Stimulated activated CD4-positive, alpha-beta T cell treated with anti-CD3 and anti-CD28 coated beads, TNF-alpha, amount 100 ng/mL, for 48 hours (primary cell): Measurements from ENCODE around the gene DRD3.

Source experiments
- DNase-seq, 3 donors: peaks; one replicate each; pipeline ENCODE4 v3.0.0-alpha.2; 2020; ENCODE audit warnings: low read depth in 3 of 3

Gene DRD3

GRCh38 chr3:114120211-114120610 is 58.6 kb downstream of the DRD3 start:
- DNase-seq: no peak

GRCh38 chr3:114119776-114120175 is 59.1 kb downstream of the DRD3 start:
- no peak for DNase-seq

- no peak for DNase-seq
Observed at GRCh38 chr3:114115143-114115542, 63.7 kb downstream of the DRD3 start.

GRCh38 chr3:114114719-114115118 is 64.1 kb downstream of the DRD3 start:
- no peak for DNase-seq

DNA sequence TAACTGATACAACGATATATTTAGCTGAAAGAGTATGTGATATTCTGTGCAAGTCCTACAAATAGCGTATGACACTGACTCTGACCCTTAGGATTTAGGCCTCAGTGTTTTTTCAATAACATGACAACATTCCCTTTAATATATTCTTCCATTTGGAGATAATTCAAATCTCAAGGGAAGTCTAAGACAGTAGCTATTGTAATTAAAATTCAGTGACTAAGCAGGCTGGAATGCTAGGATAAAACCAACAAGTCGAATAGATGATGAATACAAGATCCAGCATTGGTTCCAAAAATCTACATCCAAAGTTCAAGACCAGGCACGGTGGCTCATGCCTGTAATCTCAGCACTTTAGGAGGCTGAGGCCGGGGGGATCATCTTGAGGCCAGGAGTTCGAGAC is 66.2 kb downstream of the DRD3 start:
- no peak for DNase-seq

DNA sequence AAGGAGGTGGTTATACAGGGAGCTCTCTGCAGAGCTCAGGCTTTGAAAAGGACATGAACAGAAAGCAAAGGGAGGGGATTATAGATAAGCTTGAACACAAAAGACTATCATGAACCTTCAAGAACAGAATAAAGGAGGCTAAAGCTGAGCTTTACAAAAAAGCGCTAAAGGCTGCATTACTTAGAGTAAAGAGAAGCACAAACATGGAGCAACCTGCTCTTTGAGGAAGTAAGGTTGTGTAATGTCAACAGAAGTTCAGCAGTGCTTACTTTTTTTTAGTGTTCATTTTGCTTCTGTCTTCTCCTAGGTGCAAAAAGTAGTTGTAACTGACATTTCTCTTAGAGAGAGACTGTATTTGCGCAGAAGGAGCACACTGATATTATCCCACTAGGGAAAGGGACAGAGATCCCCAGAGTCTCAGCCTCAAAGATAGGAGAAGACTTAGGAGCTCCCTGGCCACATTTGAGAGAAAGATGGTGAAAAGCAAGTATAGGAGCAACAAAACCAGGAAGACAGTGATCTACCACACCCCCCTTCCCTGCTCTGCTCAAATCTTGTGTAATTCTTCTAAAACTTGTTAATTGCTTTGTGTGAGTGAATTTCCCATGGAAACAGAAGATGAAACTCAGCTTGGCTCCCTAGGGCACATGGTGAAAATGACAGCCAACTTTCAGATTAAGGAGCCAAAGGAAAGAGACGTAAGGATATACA is 67.6 kb downstream of the DRD3 start:
- DNase-seq: no peak

- no peak for DNase-seq
Observed at GRCh38 chr3:114110439-114110838, 68.4 kb downstream of the DRD3 start.

DNA sequence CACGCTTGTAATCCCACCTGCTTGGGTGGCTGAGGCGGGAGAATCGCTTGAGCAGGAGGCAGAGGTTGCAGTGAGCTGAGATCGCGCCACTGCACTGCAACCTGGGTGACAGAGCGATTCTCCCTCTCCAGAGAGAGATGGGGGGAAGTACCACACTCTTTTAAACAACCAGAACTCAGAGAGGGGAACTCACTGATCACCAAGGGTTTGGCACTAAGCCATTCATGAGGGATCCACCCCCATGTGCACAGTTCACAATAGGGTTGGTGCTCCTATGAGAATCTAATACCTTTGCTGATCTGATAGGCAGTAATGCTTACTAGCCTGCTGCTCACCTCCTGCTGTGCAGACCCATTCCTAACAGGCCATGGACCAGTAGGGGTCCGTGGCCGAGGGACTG is 70.7 kb downstream of the DRD3 start:
- no peak for DNase-seq

DNA sequence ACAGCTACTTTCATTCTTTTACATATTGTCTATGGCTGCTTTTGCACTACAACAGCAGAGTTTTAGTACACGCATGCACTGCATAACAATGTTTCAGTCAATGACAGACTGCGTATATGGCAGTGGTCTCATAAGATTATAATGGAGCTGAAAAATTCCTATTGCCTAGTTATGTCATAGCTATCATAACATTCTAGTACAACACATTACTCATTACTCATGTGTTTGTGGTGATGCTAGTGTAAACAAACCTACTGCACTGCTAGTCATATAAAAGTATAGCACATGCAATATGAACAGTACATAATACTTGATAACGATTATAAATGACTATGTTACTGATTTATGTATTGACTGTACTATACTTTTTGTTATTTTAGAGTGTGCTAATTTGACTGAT is 74.4 kb downstream of the DRD3 start:
- DNase-seq: no peak

DNA sequence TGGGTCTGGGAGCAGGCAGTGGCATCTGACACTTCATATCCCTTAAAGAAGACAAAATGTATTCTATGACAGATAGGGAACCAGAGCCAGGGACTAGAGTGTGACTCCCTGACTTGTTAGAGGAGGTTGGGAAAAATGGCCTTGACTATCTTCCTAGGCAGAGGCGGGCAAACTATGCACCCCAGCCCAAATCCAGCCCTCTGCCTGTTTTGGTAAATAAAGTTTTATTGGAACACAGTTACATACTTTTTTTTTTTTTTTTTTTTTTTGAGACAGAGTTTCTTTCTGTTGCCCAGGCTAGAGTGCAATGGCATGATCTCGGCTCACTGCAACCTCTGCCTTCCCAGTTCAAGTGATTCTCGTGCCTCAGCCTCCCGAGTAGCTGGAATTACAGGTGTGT is 75.0 kb downstream of the DRD3 start:
- no peak for DNase-seq

DNA sequence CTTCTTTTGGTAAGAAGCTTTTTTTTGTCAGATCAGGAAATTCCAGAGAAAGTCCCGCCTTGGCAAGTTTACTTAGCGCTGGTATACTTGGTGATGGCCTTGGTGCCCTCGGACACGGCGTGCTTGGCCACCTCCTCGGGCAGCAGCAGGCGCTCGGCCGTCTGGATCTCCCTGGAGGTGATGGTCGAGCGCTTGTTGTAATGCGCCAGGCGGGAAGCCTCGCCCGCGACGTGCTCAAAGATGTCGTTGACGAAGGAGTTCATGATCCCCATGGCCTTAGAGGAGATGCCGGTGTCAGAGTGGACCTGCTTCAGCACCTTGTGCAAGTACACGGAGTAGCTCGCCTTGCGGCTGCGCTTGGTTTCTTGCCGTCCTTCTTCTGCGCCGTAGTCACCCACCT is 75.7 kb downstream of the DRD3 start:
- DNase-seq: no peak

GRCh38 chr3:114101101-114101500 is 77.8 kb downstream of the DRD3 start:
- no peak for DNase-seq

- no peak for DNase-seq
Observed at GRCh38 chr3:114095796-114096195, 83.1 kb downstream of the DRD3 start.

DNA sequence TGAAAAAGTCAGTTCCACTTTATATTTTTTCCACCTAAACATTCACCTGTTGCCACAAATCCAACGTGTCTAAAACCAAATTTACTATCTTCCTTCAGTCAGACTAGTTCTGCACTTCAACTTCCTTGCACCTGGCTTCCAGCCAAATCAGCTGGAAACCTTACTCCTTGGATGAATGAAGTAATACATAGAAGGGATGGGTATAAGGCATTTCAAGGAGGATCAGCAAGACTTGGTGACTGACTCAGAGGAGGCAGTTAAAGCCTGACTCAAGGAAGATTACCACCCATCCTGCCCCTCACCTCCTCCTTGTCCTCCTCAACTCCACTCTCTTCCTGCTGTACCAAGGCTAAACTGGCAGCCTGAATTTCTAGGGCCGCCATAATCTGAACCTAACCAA is 85.3 kb downstream of the DRD3 start:
- DNase-seq: no peak

GRCh38 chr3:114093016-114093380 is 85.9 kb downstream of the DRD3 start:
- no peak for DNase-seq

GRCh38 chr3:114092151-114093015 is 86.5 kb downstream of the DRD3 start:
- no peak for DNase-seq

GRCh38 chr3:114089675-114090074 is 89.2 kb downstream of the DRD3 start:
- no peak for DNase-seq

DNA sequence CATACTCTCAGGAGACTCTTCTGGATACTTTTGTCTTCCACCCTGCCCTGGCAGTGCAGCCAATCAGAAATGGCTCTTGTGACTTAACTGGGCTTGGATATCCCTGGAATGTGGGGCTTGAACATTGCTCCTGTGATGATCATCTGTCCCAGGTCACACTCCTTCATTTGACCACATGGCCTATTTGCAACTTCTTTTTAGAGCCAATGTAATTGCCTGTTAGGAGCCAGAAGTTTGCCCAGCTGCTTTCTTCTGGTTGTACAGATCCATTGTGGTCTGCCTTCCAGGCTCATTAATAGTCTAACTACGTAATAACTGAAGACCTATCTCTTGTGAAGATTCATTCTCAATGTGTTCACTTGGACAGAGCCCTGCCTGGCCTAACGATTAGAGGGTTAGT is 92.5 kb downstream of the DRD3 start:
- DNase-seq: no peak

DNA sequence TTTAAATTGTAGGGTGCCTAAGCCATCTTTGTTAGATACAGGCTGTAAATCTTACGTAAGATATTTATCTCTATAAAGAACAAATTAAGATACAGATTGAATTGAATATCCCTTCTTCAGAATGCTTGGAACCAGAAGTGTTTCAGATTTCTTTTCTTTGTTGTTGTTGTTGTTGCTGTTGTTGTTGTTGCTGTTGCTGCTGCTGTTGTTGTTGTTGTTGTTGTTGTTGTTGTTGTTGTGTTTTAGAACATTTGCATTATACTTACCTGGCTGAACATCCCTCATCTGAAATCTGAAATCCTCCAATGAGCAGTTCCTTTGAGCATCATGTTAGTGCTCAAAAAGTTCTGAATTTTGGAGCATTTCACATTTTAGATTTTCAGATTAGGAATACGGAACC is 95.7 kb downstream of the DRD3 start:
- no peak for DNase-seq

DNA sequence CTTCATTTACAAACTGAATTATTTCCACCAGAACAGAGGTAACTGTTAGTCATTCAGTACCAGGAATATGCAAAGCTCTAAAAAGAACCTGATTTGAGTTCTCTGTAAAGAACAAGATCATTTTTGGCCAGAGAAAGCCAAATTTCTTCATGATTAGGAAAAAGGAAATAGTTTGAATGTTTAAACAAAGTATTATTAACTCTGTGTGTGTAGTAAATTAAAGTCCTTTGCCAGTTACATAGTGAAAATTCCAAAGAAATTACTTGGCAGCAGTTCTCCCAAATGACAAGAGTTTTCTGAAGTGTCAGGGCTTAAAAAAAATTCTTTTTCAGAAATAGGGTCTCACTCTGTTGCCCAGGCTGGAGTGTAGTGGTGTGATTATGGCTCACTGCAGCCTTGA is 97.8 kb downstream of the DRD3 start:
- DNase-seq: no peak

DNA sequence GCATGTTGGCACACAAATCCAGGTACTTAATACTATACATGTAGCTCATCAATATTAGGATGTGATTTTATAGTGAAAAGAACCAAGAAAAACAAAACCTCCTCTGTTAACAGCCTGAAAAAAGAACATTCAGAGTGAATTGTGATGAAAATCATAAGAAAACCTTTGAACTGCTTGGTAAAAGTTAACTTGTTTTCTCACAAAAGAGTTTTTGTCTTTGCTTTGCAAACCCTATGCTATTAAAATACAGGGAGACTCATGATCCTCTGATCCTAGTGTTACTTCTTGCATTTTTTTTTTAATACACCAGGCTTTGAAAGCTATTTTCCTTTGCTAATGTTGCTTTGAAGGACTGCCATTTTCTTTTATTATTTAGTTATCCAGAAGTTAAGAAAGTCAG is 98.7 kb downstream of the DRD3 start:
- DNase-seq: no peak

- no peak for DNase-seq
Observed at GRCh38 chr3:114079761-114080160, 99.1 kb downstream of the DRD3 start.

DNA sequence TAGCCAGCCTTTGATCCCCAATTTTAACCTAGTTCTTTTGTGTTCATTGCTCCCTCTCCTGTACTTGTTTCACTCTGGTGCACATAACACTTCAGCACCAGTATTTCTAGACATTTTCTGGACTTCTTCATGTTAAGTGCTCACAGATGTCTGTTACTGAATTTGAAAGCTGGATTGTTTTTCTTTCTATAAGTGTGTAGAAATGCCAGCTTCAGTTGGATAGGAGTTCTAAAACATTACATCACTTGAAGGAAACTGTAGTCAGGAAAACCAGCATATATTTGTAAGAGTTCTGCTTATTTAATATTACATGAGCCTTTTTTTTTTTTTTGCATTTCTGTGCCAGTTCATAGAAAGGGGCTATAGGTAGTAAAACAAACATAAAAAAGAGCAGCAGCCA is 100.7 kb downstream of the DRD3 start:
- DNase-seq: no peak
